HG03045 (cell line): ENCODE measurements around the gene FOSL2.

ENCODE experiments used
- ATAC-seq: cut with Tn5 transposase; IDR thresholded peaks from one replicate; pipeline ENCODE4 v1.9.1; 2021; ENCODE audit warnings: mild to moderate bottlenecking, moderate library complexity; ENCODE audit not compliant: unreplicated experiment

FOSL2 gene

GRCh38 chr2:28430377-28430765, 37.7 kb downstream of the FOSL2 start:
- no peak for ATAC-seq

GRCh38 chr2:28430788-28431418, 38.2 kb downstream of the FOSL2 start:
- ATAC-seq, result no peak

- ATAC-seq, result no peak
Observed at GRCh38 chr2:28431741-28432140, 39.1 kb downstream of the FOSL2 start.

- no peak for ATAC-seq
Observed at GRCh38 chr2:28432362-28432761, 39.7 kb downstream of the FOSL2 start.

- ATAC-seq, result no peak
Observed at GRCh38 chr2:28433215-28433614, 40.6 kb downstream of the FOSL2 start.

- no peak for ATAC-seq
Observed at GRCh38 chr2:28433935-28434599, 41.4 kb downstream of the FOSL2 start.

GRCh38 chr2:28434600-28434989, 41.9 kb downstream of the FOSL2 start:
- ATAC-seq, result no peak

GRCh38 chr2:28435241-28435640, 42.6 kb downstream of the FOSL2 start:
- ATAC-seq, result no peak

- no peak for ATAC-seq
Observed at GRCh38 chr2:28435814-28436351, 43.2 kb downstream of the FOSL2 start.

GRCh38 chr2:28436525-28437051, 43.9 kb downstream of the FOSL2 start:
- ATAC-seq, result no peak

GRCh38 chr2:28437149-28437835, 44.6 kb downstream of the FOSL2 start:
- no peak for ATAC-seq

- no peak for ATAC-seq
Observed at GRCh38 chr2:28437918-28438317, 45.3 kb downstream of the FOSL2 start.

- no peak for ATAC-seq
Observed at GRCh38 chr2:28438532-28439063, 45.9 kb downstream of the FOSL2 start.

GRCh38 chr2:28439127-28439526, 46.5 kb downstream of the FOSL2 start:
- ATAC-seq, result no peak

- no peak for ATAC-seq
Observed at GRCh38 chr2:28439763-28440162, 47.1 kb downstream of the FOSL2 start.

GRCh38 chr2:28442328-28442727, 49.7 kb downstream of the FOSL2 start:
- no peak for ATAC-seq

- ATAC-seq, result no peak
Observed at GRCh38 chr2:28444956-28445355, 52.3 kb downstream of the FOSL2 start.

- no peak for ATAC-seq
Observed at GRCh38 chr2:28445448-28446258, 53.0 kb downstream of the FOSL2 start.

- no peak for ATAC-seq
Observed at GRCh38 chr2:28446531-28446930, 53.9 kb downstream of the FOSL2 start.

GRCh38 chr2:28447086-28447485, 54.4 kb downstream of the FOSL2 start:
- no peak for ATAC-seq
